B cell (primary cell): ENCODE results near the gene FAF1. TPM values are rescaled to one million over a fixed set of nuclear protein-coding genes. Genes with fewer than 3 reads are reported as not detected.
"Not testable (repeated sequence)": the region's sequence is repeated elsewhere in the genome, so short reads cannot be mapped to it uniquely, and the experiment has no call there.

ENCODE experiments used
- ATAC-seq: fragments of 200-7000 bp; cut with Tn5 transposase; one replicate; pipeline ENCODE4 v1.10.0; 2021; ENCODE audit warnings: low read depth, mild to moderate bottlenecking, moderate number of reproducible peaks, moderate library complexity
- CTCF ChIA-PET: fragments of 350-600 bp; sonication (Branson Sonifier 250); formaldehyde crosslinking; loops from one replicate; lab custom pipeline; 2021; ENCODE audit warnings: antibody characterized with exemption, inconsistent platforms; lab: Charles Lee
- POLR2A ChIA-PET: fragments of 350-600 bp; sonication (Branson Sonifier 250); formaldehyde crosslinking; loops from one replicate; lab custom pipeline; 2021; ENCODE audit warnings: antibody characterized with exemption; lab: Charles Lee
- DNase-seq: peaks from one replicate; pipeline ENCODE4 v3.0.0; 2013
- H2AFZ ChIP-seq: 2 replicates; pipeline ENCODE4 v1.6.1; 2012; ENCODE audit warnings: mild to moderate bottlenecking, low read depth, low read length; ENCODE audit not compliant: insufficient read depth, poor library complexity, severe bottlenecking
- H3K27ac ChIP-seq, 2 donors: 1 replicate in 1 of 2; 2 replicates in 1 of 2; pipeline ENCODE4 v1.5.1; 2012 to 2013; ENCODE audit warnings: low read length in 2 of 2, mild to moderate bottlenecking in 2 of 2, moderate library complexity in 1 of 2
- H3K27me3 ChIP-seq, 4 experiments: fragments of 200-600 bp in 1 of 4; sonication (generic) in 1 of 4; replicated peaks in 1 of 4; 1 replicate in 2 of 4; 2 replicates in 2 of 4; pipeline versions ENCODE4 v1.6.1 to v1.7.0; 2013 to 2016; ENCODE audit warnings: low read length in 3 of 4, mild to moderate bottlenecking in 2 of 4, mixed read lengths in 1 of 4, moderate library complexity in 1 of 4; ENCODE audit not compliant: insufficient read depth in 4 of 4, control insufficient read depth in 3 of 4; ENCODE audit errors: control extremely low read depth in 1 of 4
- H3K36me3 ChIP-seq, 2 experiments: replicated peaks in 1 of 2; 1 replicate in 1 of 2; 2 replicates in 1 of 2; pipeline versions ENCODE4 v1.6.1 to v1.7.1; 2013; ENCODE audit warnings: low read length in 1 of 2; ENCODE audit not compliant: insufficient read depth in 2 of 2, control insufficient read depth in 1 of 2; ENCODE audit errors: control extremely low read depth in 1 of 2, extremely low read depth in 1 of 2
- H3K4me1 ChIP-seq, 2 donors: fragments of 200-600 bp in 1 of 2; sonication (generic) in 1 of 2; 1 replicate in 1 of 2; 2 replicates in 1 of 2; pipeline versions ENCODE4 v1.5.1 to v1.6.1; 2013 to 2017; ENCODE audit warnings: low read length in 2 of 2; ENCODE audit not compliant: control insufficient read depth in 2 of 2, insufficient read depth in 2 of 2
- H3K4me2 ChIP-seq: replicated peaks from 2 replicates; pipeline ENCODE3; 2012; ENCODE audit warnings: mild to moderate bottlenecking, low read depth, low read length; ENCODE audit not compliant: poor library complexity, severe bottlenecking
- H3K4me3 ChIP-seq, 5 experiments: fragments of 200-600 bp in 1 of 5; sonication (generic) in 1 of 5; 1 replicate in 3 of 5; 2 replicates in 2 of 5; pipeline versions ENCODE4 v1.5.1 to v1.7.0; 2011 to 2016; ENCODE audit warnings: low read length in 4 of 5, mild to moderate bottlenecking in 4 of 5, low read depth in 2 of 5, control low read depth in 1 of 5, moderate library complexity in 1 of 5; ENCODE audit not compliant: insufficient read depth in 1 of 5; ENCODE audit errors: control extremely low read depth in 1 of 5, extremely low read depth in 1 of 5
- H3K79me2 ChIP-seq: fragments of 200-600 bp; sonication (generic); one replicate; pipeline ENCODE4 v1.6.0; 2016; ENCODE audit warnings: low read length; ENCODE audit not compliant: control insufficient read depth, insufficient read depth
- H3K9ac ChIP-seq: fragments of 200-600 bp; sonication (generic); 2 replicates; pipeline ENCODE4 v1.6.1; 2017; ENCODE audit warnings: mild to moderate bottlenecking, low read length, moderate library complexity
- H3K9me3 ChIP-seq, 3 donors: one replicate each; pipeline versions ENCODE4 v1.6.1 to v1.7.1; 2013; ENCODE audit warnings: low read length in 2 of 3; ENCODE audit not compliant: control insufficient read depth in 2 of 3, insufficient read depth in 1 of 3; ENCODE audit errors: control extremely low read depth in 1 of 3
- H4K20me1 ChIP-seq: 2 replicates; pipeline ENCODE4 v1.6.0; 2012; ENCODE audit warnings: mild to moderate bottlenecking, low read length; ENCODE audit not compliant: insufficient read depth, control insufficient read depth, poor library complexity, severe bottlenecking
- H3K27ac Mint-ChIP-seq: one replicate; pipeline ENCODE4 v1.8.0; 2021; ENCODE audit warnings: mixed read lengths
- H3K27me3 Mint-ChIP-seq: one replicate; pipeline ENCODE4 v1.8.0; 2021; ENCODE audit warnings: mixed read lengths
- H3K4me1 Mint-ChIP-seq: one replicate; pipeline ENCODE4 v1.8.0; 2021; ENCODE audit warnings: mixed read lengths
- H3K4me3 Mint-ChIP-seq: one replicate; pipeline ENCODE4 v1.8.0; 2021; ENCODE audit warnings: mixed read lengths
- H3K9me3 Mint-ChIP-seq: one replicate; pipeline ENCODE4 v1.8.0; 2022; ENCODE audit warnings: mixed read lengths; ENCODE audit not compliant: insufficient read depth
- CTCF ChIP-seq: fragments of 200-600 bp; IDR thresholded peaks from one replicate; pipeline ENCODE4 v1.8.0; 2022; ENCODE audit warnings: antibody characterized with exemption, mild to moderate bottlenecking
- EZH2 ChIP-seq: IDR thresholded peaks from 2 replicates; pipeline ENCODE4 v1.6.1; 2012; ENCODE audit warnings: borderline replicate concordance, low read depth, mild to moderate bottlenecking, moderate library complexity, low read length; ENCODE audit not compliant: insufficient read depth, poor library complexity, severe bottlenecking
- WGBS: methylation state at CpG from one replicate; pipeline ENCODE4 v1.1.5; 2013; ENCODE audit warnings: missing lambda C conversion rate; ENCODE audit not compliant: insufficient coverage; 5-methylcytosine and 5-hydroxymethylcytosine counted together
- intact Hi-C: fragments of 100-400 bp; cut with micrococcal nuclease; formaldehyde crosslinking; loops from one replicate; pipeline ENCODE4 v1.10.0; 2022
- polyA plus RNA-seq: library from polyadenylated mRNA; depleted of rRNA; stranded (reverse); fragments of >200 nt; gene quantifications from 2 replicates; pipeline ENCODE4 v1.2.3, GENCODE V29; 2012
- total RNA-seq, 2 donors: library from RNA; stranded (reverse); fragments of 120-200 nt in 1 of 2; gene quantifications; 1 replicate in 1 of 2; 2 replicates in 1 of 2; pipeline versions ENCODE4 v1.2.3 to v1.2.4, GENCODE V29; 2013 to 2022

FAF1 gene
- total and polyA plus RNA-seq, 2 donors (not counting 1 experiment from before 2014, with no cell fraction given), result 10.1 to 58.4 TPM

DNA sequence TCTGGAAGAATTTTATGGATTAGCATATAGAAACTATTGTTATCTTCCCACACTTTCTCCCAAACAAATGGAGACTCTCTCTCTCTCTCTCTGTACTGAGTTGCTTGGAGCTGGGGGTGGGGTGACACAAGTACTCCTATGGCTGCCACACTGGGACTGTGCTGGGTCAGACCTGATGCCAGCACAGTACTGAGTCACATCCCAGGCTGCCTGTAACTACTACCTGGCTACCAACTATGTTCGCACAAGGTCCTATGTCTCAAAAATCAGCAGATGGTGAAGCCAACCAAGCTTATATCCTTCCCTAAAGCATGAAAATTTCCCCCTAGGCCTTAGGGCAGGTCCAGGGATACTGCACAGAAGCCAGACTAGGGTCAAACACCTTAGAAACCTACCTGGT lies 66.6 kb downstream of the FAF1 start:
- peaks cover 35% of the 10 kb centered on the region for H4K20me1 ChIP-seq
- Mint-ChIP-seq H3K4me3 (no peak overlapping the region), H3K27ac (no peak overlapping the region), H3K27me3 (no peaks in the 10 kb centered on the region), H3K4me1 (peaks cover 23% of the 10 kb centered on the region), H3K9me3 (no peaks in the 10 kb centered on the region)
- peak; percentile 20 for DNase-seq
- H3K9me3 ChIP-seq, result peaks cover 0 to 3% (median 0%) of the 10 kb centered on the region in 3 donors
- no peak overlapping the region for H3K4me3 ChIP-seq
- H3K9ac ChIP-seq, result no peak overlapping the region
- WGBS, result 17% methylated on average over 1 of the region's 1 CpG
- H3K79me2 ChIP-seq, result peaks cover 52% of the 10 kb centered on the region
- TF ChIP-seq EZH2 (no peak), CTCF (no peak)
- H3K36me3 ChIP-seq, result no peaks in the 10 kb centered on the region
- H3K4me2 ChIP-seq, result peak overlapping the region; percentile 38
- no peaks in the 10 kb centered on the region for H3K27me3 ChIP-seq
- ATAC-seq, result no peak
- H2AFZ ChIP-seq, result no peak overlapping the region
- H3K27ac ChIP-seq, result no peak overlapping the region
- ChIA-PET POLR2A (no interaction called here), CTCF (no interaction called here)
- H3K4me1 ChIP-seq, result peaks cover 10 to 14% of the 10 kb centered on the region in 2 donors
- intact Hi-C loops, result no loop called here

GRCh38 chr1:50887555-50887954 lies 72.5 kb downstream of the FAF1 start:
- H3K9me3 Mint-ChIP-seq, ATAC-seq, H3K4me1 ChIP-seq, CTCF ChIA-PET, H3K9ac ChIP-seq, H3K4me1 Mint-ChIP-seq, H4K20me1 ChIP-seq, H3K27ac ChIP-seq, H3K4me3 Mint-ChIP-seq, DNase-seq, intact Hi-C loops, H3K27ac Mint-ChIP-seq, H3K27me3 ChIP-seq, POLR2A ChIA-PET, H3K27me3 Mint-ChIP-seq, H2AFZ ChIP-seq, H3K36me3 ChIP-seq, H3K4me3 ChIP-seq, H3K4me2 ChIP-seq, H3K9me3 ChIP-seq: not testable (repeated sequence)
- peaks cover 12% of the 10 kb centered on the region for H3K79me2 ChIP-seq
- no CpG with 5 or more reads among the region's 1 CpG for WGBS
